ENCODE data around the gene ASCL5.
A peak's percentile ranks its signal among the peaks of the same experiment; 100 is the strongest.

Gene ASCL5

GRCh38 chr1:201114245-201115131 lies 12.5 kb downstream of the ASCL5 start:
- peaks cover 3% of the 10 kb centered on the region for H3K4me1 ChIP-seq (ENCODE audit: control insufficient read depth, insufficient read depth, low read length)
- peak overlapping the region; percentile 91 for H3K4me2 ChIP-seq (ENCODE audit: low read length)
- no peaks in the 10 kb centered on the region for H3K36me3 ChIP-seq (ENCODE audit: insufficient read depth, low read length)
- H3K27me3 ChIP-seq (ENCODE audit: control insufficient read depth, insufficient read depth, low read length) = peaks cover 71% of the 10 kb centered on the region
- peak overlapping the region; percentile 46 for H3K9ac ChIP-seq (ENCODE audit: low read depth, low read length)
- peak overlapping the region; percentile 77 for H3K4me3 ChIP-seq (ENCODE audit: low read length)
- H3K9me3 ChIP-seq (replicated peaks; ENCODE audit: low read length) = no peaks in the 10 kb centered on the region

GRCh38 chr1:201113451-201114244 lies 13.3 kb downstream of the ASCL5 start:
- no peaks in the 10 kb centered on the region for H3K9me3 ChIP-seq (replicated peaks; ENCODE audit: low read length)
- H3K9ac ChIP-seq (ENCODE audit: low read depth, low read length) = peak overlapping the region; percentile 46
- H3K4me2 ChIP-seq (ENCODE audit: low read length) = peak overlapping the region; percentile 91
- no peaks in the 10 kb centered on the region for H3K36me3 ChIP-seq (ENCODE audit: insufficient read depth, low read length)
- peaks cover 3% of the 10 kb centered on the region for H3K4me1 ChIP-seq (ENCODE audit: control insufficient read depth, insufficient read depth, low read length)
- peaks cover 68% of the 10 kb centered on the region for H3K27me3 ChIP-seq (ENCODE audit: control insufficient read depth, insufficient read depth, low read length)
- no peak overlapping the region for H3K4me3 ChIP-seq (ENCODE audit: low read length)

GRCh38 chr1:201112926-201113325 lies 14.1 kb downstream of the ASCL5 start:
- H3K9ac ChIP-seq (ENCODE audit: low read depth, low read length) = no peak overlapping the region
- H3K27me3 ChIP-seq (ENCODE audit: control insufficient read depth, insufficient read depth, low read length) = peaks cover 70% of the 10 kb centered on the region
- no peaks in the 10 kb centered on the region for H3K36me3 ChIP-seq (ENCODE audit: insufficient read depth, low read length)
- no peak overlapping the region for H3K4me3 ChIP-seq (ENCODE audit: low read length)
- no peaks in the 10 kb centered on the region for H3K9me3 ChIP-seq (replicated peaks; ENCODE audit: low read length)
- no peak overlapping the region for H3K4me2 ChIP-seq (ENCODE audit: low read length)
- H3K4me1 ChIP-seq (ENCODE audit: control insufficient read depth, insufficient read depth, low read length) = peaks cover 3% of the 10 kb centered on the region

- Histone ChIP-seq H3K9me3 (replicated peaks; ENCODE audit: low read length) (no peaks in the 10 kb centered on the region), H3K4me2 (ENCODE audit: low read length) (no peak within 1 kb of the TSS), H3K36me3 (ENCODE audit: insufficient read depth, low read length) (no peaks in the 10 kb centered on the region), H3K4me1 (ENCODE audit: control insufficient read depth, insufficient read depth, low read length) (peaks cover 3% of the 10 kb centered on the region), H3K27me3 (ENCODE audit: control insufficient read depth, insufficient read depth, low read length) (peaks cover 68% of the 10 kb centered on the region), H3K4me3 (ENCODE audit: low read length) (no peak within 1 kb of the TSS), H3K9ac (ENCODE audit: low read depth, low read length) (no peak within 1 kb of the TSS)
These were observed 14.7 kb downstream of the ASCL5 start, which contains the start of gene CACNA1S for GRCh38 chr1:201112173-201112731. CACNA1S (minus strand) TSS chr1:201112426; CDS start chr1:201112339, 87 bp downstream.

- Histone ChIP-seq H3K36me3 (ENCODE audit: insufficient read depth, low read length) (no peaks in the 10 kb centered on the region), H3K4me3 (ENCODE audit: low read length) (no peak overlapping the region), H3K9me3 (replicated peaks; ENCODE audit: low read length) (no peaks in the 10 kb centered on the region), H3K9ac (ENCODE audit: low read depth, low read length) (no peak overlapping the region), H3K27me3 (ENCODE audit: control insufficient read depth, insufficient read depth, low read length) (peaks cover 69% of the 10 kb centered on the region), H3K4me2 (ENCODE audit: low read length) (no peak overlapping the region), H3K4me1 (ENCODE audit: control insufficient read depth, insufficient read depth, low read length) (peaks cover 3% of the 10 kb centered on the region)
These were observed 15.3 kb downstream of the ASCL5 start for GRCh38 chr1:201111672-201112071.

GRCh38 chr1:201111156-201111555 lies 15.8 kb downstream of the ASCL5 start:
- H3K4me1 ChIP-seq (ENCODE audit: control insufficient read depth, insufficient read depth, low read length) = peaks cover 3% of the 10 kb centered on the region
- no peak overlapping the region for H3K4me2 ChIP-seq (ENCODE audit: low read length)
- no peak overlapping the region for H3K4me3 ChIP-seq (ENCODE audit: low read length)
- H3K27me3 ChIP-seq (ENCODE audit: control insufficient read depth, insufficient read depth, low read length) = peaks cover 68% of the 10 kb centered on the region
- H3K9me3 ChIP-seq (replicated peaks; ENCODE audit: low read length) = no peaks in the 10 kb centered on the region
- no peaks in the 10 kb centered on the region for H3K36me3 ChIP-seq (ENCODE audit: insufficient read depth, low read length)
- H3K9ac ChIP-seq (ENCODE audit: low read depth, low read length) = no peak overlapping the region

GRCh38 chr1:201110616-201111015 lies 16.4 kb downstream of the ASCL5 start:
- Histone ChIP-seq H3K9me3 (replicated peaks; ENCODE audit: low read length) (no peaks in the 10 kb centered on the region), H3K4me2 (ENCODE audit: low read length) (no peak overlapping the region), H3K9ac (ENCODE audit: low read depth, low read length) (no peak overlapping the region)

GRCh38 chr1:201110138-201110537 lies 16.8 kb downstream of the ASCL5 start:
- H3K9me3 ChIP-seq (replicated peaks; ENCODE audit: low read length) = no peaks in the 10 kb centered on the region

More at GRCh38 chr1:201110616-201111015, 16.4 kb downstream of the ASCL5 start:
- Histone ChIP-seq H3K36me3 (ENCODE audit: insufficient read depth, low read length) (no peaks in the 10 kb centered on the region), H3K27me3 (ENCODE audit: control insufficient read depth, insufficient read depth, low read length) (peaks cover 67% of the 10 kb centered on the region), H3K4me3 (ENCODE audit: low read length) (no peak overlapping the region), H3K4me1 (ENCODE audit: control insufficient read depth, insufficient read depth, low read length) (peaks cover 3% of the 10 kb centered on the region)

GRCh38 chr1:201109651-201110050 lies 17.3 kb downstream of the ASCL5 start:
- no peak overlapping the region for H3K4me2 ChIP-seq (ENCODE audit: low read length)
- no peaks in the 10 kb centered on the region for H3K36me3 ChIP-seq (ENCODE audit: insufficient read depth, low read length)
- H3K27me3 ChIP-seq (ENCODE audit: control insufficient read depth, insufficient read depth, low read length) = peaks cover 74% of the 10 kb centered on the region
- H3K4me3 ChIP-seq (ENCODE audit: low read length) = no peak overlapping the region
- H3K9me3 ChIP-seq (replicated peaks; ENCODE audit: low read length) = no peaks in the 10 kb centered on the region
- H3K9ac ChIP-seq (ENCODE audit: low read depth, low read length) = no peak overlapping the region
- peaks cover 3% of the 10 kb centered on the region for H3K4me1 ChIP-seq (ENCODE audit: control insufficient read depth, insufficient read depth, low read length)

More at GRCh38 chr1:201110138-201110537, 16.8 kb downstream of the ASCL5 start:
- Histone ChIP-seq H3K4me1 (ENCODE audit: control insufficient read depth, insufficient read depth, low read length) (peaks cover 3% of the 10 kb centered on the region), H3K27me3 (ENCODE audit: control insufficient read depth, insufficient read depth, low read length) (peaks cover 71% of the 10 kb centered on the region), H3K4me3 (ENCODE audit: low read length) (no peak overlapping the region), H3K4me2 (ENCODE audit: low read length) (no peak overlapping the region), H3K36me3 (ENCODE audit: insufficient read depth, low read length) (no peaks in the 10 kb centered on the region), H3K9ac (ENCODE audit: low read depth, low read length) (no peak overlapping the region)

- no peaks in the 10 kb centered on the region for H3K36me3 ChIP-seq (ENCODE audit: insufficient read depth, low read length)
- H3K9ac ChIP-seq (ENCODE audit: low read depth, low read length) = no peak overlapping the region
- no peak overlapping the region for H3K4me2 ChIP-seq (ENCODE audit: low read length)
- peaks cover 81% of the 10 kb centered on the region for H3K27me3 ChIP-seq (ENCODE audit: control insufficient read depth, insufficient read depth, low read length)
- H3K4me1 ChIP-seq (ENCODE audit: control insufficient read depth, insufficient read depth, low read length) = no peaks in the 10 kb centered on the region
- H3K9me3 ChIP-seq (replicated peaks; ENCODE audit: low read length) = no peaks in the 10 kb centered on the region
- no peak overlapping the region for H3K4me3 ChIP-seq (ENCODE audit: low read length)
These were observed 18.4 kb downstream of the ASCL5 start for GRCh38 chr1:201108614-201109013.

GRCh38 chr1:201105688-201106087 lies 21.3 kb downstream of the ASCL5 start:
- no peaks in the 10 kb centered on the region for H3K9me3 ChIP-seq (replicated peaks; ENCODE audit: low read length)
- no peak overlapping the region for H3K9ac ChIP-seq (ENCODE audit: low read depth, low read length)
- no peak overlapping the region for H3K4me2 ChIP-seq (ENCODE audit: low read length)
- H3K4me1 ChIP-seq (ENCODE audit: control insufficient read depth, insufficient read depth, low read length) = no peaks in the 10 kb centered on the region
- no peak overlapping the region for H3K4me3 ChIP-seq (ENCODE audit: low read length)
- H3K36me3 ChIP-seq (ENCODE audit: insufficient read depth, low read length) = no peaks in the 10 kb centered on the region
- H3K27me3 ChIP-seq (ENCODE audit: control insufficient read depth, insufficient read depth, low read length) = peaks cover 62% of the 10 kb centered on the region

Data from skeletal muscle satellite cell (primary cell).